Measurements from ENCODE around the gene OSCAR.

OSCAR gene

DNA sequence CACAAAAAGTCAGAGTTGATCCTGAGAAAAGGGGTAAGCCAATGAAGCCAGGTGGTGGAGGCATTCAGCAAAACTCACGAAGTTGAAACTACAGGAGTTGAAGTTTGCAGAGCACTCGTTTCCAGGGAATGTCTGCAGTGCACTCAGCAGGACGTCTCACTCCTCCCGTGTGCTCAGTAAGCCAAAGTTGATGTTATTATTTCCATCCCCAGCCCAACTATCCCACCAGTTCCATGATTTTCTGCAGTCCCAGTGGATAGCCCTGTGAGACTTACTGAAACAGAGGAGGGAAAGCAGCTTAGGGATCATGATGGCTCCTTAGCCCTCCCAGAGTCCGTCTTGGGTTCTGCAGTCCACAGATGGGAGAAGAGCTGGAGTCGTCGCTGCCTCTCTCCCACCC lies 19.6 kb downstream of the OSCAR start, which contains the start of gene TARM1:
TARM1 (minus strand) TSS at position 334 of the 400 bp plus-strand sequence; CDS start at position 309, 25 bp downstream.
- DNase-seq = no peak

DNA sequence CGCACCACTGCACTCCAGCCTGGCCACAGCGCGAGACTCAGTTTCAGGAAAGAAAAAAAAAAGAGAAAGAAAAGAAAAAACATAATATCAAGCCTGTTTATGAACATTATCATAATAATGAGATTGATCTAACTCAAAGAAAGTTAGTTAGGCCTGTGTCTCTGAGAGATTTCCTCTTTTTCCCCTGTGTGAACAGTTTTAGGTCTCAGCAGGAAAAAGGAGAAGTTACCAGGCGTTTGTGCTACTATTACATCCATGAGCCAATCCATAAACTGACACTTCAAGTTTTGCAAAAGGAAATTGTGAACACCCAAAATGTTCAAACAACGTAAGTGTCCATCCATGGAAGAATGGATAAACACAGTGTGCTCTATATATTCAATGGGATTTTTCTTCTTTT lies 23.3 kb downstream of the OSCAR start:
- DNase-seq = peak; percentile 23

DNA sequence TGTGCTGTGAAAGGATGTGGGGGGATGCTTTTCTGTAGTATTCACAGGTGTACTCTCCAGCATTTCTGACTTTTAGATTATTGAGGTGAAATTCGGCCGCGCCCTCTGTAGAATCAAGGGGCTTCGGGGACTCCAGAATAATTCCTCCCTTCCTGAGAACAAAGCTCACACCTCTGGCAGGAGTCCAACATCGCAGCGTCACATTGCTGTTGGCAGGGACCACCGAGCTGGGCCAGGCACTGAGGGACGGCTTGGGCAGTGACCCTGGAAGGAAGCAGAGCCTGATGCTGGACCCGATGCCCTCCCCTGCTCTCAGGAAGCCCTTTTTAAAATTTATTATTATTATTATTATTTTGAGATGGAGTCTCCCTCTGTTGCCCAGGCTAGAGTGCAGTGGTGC lies 25.8 kb downstream of the OSCAR start:
- DNase-seq = no peak

DNA sequence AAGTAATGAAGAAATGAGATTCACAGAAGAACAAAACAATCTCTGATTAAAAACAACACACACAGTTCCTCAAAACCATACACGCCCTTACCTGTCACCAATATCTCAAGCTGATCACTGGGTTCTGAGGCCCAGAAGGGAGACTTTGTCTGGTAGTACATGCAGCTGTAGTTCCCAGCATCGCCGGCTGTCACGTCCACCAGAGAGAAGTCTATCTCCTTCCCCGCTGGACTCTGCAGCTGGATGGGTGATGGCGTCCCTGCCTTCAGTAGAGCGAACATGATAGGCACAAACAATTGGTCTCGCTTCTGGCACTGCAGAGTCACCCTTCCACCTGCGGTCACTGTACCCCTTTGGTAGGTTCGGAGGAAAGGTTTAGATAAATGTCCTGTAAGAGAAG lies 26.8 kb downstream of the OSCAR start:
- no peak for DNase-seq

DNA sequence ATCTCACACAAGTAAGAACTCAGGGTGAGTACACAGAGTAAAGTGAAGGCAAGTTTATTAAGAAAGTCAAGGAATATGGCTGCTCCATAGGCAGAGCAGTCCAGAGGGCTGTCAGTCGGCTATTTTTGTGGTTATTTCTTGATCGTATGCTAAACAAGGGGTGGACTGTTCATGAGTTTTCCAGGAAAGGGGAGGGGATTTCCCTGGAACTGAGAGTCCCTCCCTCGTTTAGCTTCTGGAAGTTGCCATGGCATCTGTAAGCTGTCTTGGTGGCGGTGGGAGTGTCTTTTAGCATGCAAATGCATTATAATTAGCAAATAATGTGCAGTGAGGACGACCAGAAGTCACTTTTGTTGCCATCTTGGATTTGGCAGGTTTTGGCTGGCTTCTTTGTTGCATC lies 31.1 kb downstream of the OSCAR start:
- no peak for DNase-seq

DNA sequence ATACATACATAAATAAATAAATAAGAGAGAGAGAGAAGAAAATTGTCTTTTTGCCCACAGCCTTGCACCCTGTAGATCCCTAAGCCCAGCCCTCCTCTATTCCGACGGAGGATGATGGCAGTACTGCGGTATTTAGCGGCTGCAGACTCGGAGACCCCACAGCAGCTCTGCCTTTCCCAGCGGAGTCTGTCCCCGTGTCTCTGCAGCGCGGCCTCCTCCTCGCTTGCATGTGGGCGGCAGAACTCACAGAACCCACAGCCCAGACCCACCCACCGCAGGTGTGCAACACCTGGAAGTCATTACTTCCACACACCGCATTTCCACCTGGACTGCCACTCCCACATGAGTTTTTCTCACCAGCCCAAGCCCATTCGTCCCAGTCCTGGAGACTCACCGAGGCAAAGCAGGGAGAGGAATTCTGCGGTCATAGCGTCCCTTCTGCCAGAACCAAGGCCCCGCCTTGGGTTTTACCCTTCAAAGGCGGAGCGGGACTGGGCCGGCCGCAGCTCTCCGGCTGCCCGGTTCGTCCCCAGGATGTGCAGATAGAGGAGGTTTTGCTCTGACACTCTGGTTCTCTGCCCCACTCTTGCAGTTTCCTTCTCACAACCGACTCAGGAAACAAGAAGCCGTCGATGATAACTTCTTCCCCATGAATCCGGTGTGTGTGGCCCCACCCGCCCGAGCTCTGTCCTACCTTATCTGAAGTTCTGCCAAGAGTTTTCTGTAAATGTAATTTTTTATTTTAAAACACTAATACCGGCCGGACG lies 37.1 kb downstream of the OSCAR start, which contains the start of gene VSTM1:
VSTM1 (minus strand) TSS at position 548 of the 767 bp plus-strand sequence; CDS start at position 428, 120 bp downstream.
- no peak for DNase-seq

DNA sequence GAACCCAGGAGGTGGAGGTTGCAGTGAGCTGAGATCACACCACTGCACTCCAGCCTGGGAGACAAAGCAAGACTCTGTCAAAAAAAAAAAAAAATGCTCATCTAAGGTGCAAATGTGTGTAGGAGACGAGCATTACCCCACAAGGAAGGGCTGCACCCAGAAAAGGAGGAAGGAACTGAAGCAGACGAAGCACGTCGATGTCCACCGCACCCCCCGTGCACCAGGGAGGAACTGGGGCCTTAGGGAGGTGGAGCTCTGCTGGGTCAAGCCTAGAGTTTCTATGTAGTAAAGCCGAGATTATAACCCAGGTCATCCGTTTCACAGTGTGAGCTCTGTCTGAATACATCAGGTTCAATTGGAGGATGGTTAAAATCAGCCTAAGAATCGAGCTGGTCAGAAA lies 38.0 kb downstream of the OSCAR start:
- DNase-seq = no peak

DNA sequence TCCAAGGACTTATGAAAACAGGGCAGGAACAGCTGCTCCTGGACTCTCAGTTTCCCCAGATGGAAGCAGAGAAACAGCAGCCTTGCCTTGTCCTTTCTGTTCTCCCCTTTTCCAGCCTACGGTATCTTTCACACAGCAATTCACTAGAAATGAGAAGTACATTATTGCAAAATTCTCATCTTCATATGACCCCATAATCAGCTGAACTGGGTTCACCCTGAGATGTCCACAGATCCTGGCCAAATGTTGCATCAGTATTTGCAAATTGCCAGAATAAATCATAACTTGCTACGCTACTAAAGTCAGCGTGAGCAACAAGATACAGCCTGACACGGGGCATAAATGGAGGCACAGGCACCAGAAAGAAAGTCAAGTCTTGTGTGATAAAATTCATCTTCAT lies 53.0 kb downstream of the OSCAR start:
- no peak for DNase-seq

DNA sequence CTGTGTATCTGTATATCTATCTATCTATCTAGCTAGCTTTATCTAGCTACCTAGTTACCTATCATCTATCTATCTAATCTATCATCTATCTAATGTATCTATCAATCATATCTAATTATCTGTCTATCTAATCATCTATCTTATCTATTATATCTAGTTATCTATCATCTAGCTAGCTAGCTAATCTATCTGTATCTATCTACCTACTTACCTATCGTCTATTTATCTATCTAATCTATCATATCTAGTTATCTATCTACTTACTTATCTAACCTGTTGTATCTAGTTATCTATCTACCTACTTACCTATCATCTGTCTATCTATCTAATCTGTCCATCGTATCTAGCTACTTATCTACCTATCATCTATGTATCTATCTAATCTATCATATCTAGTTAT lies 54.8 kb downstream of the OSCAR start:
- DNase-seq = no peak
